PC-9 (cell line): ENCODE measurements around the gene CFAP61.

Experiments used
- EZH2 ChIP-seq: fragments of 200-600 bp; sonication (generic); IDR thresholded peaks from 2 replicates; pipeline ENCODE4 v1.8.0; 2017; ENCODE audit warnings: antibody characterized with exemption, low read depth
- TF ChIP-seq, protein P1 (sequence below): fragments of 200-600 bp; sonication (generic); conservative IDR thresholded peaks from 2 replicates; pipeline ENCODE4 v1.6.1; 2017; ENCODE audit warnings: mixed run types, antibody characterized with exemption, mild to moderate bottlenecking, moderate library complexity

DNA sequence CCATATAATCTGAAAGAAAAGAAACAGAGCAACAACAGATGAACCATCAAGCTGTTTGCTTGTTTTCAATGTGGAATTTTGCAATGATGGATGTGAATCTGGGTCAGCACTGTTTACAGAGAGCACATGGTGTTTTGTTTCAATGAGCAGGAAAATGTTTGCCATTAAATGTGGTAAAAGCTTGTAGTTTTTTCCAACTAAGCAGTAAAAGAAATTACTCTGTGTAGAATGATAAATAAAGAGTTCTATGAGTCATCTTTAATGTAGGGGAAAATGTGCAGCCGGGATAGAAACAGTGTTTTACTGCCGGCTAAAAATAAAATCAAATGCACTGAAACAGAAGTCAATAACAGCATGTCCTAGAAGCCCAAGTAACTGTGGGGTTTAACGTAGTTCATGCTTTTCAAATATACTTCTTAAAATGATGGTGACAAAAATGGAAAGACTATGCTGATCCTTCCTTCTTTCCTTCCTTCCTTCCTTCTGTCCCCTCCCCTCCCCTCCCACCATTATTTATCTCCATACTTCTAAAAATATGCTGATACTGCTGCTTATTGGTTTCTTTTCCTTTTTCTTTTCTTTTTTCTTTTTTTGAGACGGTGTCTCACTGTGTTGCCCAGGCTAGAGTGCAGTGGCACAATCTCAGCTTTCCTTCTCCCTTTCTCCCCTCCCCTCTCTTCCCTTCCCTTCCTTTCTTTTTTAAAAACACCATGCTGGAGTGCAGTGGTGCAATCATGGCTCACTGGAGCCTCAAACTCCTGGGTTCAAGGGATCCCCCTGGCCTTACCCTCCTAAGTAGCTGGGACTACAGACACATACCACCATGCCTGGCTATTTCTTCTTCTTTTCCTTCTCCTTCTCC is 41.5 kb upstream of the CFAP61 start:
- TF ChIP-seq, protein P1, sequence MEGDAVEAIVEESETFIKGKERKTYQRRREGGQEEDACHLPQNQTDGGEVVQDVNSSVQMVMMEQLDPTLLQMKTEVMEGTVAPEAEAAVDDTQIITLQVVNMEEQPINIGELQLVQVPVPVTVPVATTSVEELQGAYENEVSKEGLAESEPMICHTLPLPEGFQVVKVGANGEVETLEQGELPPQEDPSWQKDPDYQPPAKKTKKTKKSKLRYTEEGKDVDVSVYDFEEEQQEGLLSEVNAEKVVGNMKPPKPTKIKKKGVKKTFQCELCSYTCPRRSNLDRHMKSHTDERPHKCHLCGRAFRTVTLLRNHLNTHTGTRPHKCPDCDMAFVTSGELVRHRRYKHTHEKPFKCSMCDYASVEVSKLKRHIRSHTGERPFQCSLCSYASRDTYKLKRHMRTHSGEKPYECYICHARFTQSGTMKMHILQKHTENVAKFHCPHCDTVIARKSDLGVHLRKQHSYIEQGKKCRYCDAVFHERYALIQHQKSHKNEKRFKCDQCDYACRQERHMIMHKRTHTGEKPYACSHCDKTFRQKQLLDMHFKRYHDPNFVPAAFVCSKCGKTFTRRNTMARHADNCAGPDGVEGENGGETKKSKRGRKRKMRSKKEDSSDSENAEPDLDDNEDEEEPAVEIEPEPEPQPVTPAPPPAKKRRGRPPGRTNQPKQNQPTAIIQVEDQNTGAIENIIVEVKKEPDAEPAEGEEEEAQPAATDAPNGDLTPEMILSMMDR: no peak
- no peak for TF ChIP-seq EZH2
